ENCODE data around the gene KCTD13.
"Not testable (repeated sequence)": the region's sequence is repeated elsewhere in the genome, so short reads cannot be mapped to it uniquely, and the experiment has no call there.

KCTD13 gene

DNA sequence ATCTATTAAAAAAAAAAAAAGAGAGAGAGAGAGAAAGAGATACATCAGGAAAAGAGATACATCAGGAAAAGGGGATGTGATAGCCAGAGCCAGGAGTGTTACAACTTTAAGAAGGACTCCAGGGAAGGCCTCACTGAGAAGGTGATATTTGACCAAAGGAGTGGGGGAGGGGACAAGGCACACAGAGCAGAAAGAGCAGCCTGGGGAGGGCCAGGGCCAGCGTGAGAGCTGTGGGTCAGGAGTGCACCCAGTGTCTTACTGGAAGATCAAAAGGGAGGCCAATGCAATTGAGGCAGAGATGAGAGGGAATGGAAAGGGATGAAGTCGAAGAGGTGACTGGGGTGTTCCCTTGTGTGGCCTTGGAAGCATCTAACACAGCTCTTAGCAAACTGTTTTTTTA, 18.1 kb downstream of the KCTD13 start:
- no peak for DNase-seq (ENCODE audit: low read depth in 2 of 2)

- no peak for DNase-seq (ENCODE audit: low read depth in 2 of 2)
Observed at GRCh38 chr16:29906520-29907244, 19.3 kb downstream of the KCTD13 start.

DNA sequence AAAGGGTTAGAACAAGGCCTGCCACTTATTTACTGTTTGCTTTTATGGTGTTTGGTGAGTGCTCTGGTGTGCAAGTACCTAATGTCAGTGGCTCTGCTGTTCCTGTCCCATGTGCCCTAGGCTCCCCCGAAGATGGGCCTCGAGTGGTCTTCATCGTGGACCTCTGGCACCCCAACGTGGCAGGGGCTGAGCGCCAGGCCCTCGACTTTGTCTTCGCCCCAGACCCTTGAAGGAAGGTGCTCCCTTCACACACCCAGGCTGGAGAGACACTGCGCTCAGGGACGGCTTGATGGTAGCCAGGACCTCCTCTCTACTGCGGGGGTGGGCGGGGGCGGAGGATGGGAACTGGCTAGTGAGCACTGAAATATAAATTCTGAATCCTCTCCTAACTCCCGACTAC, 20.4 kb downstream of the KCTD13 start:
- no peak for DNase-seq (ENCODE audit: low read depth in 2 of 2)

DNA sequence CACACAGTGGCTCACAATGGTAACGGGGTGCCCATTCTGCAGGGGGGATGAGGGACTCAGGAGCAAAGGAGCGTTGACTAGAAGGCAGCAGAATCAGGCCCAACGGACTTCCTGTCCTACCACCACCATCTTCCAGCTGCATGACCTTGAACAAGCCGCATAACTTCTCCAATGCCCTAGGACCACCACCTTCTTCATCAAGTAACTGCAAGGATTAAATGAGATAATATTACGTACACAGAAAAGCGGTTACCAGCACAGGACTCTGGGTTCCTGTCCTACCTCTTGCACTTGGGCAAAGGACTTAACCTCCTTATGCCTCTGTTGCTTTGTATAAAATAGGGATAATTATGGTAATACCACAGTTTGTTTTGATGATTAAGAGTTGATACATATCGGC, 21.1 kb downstream of the KCTD13 start:
- no peak for DNase-seq (ENCODE audit: low read depth in 2 of 2)

GRCh38 chr16:29903590-29903989, 22.4 kb downstream of the KCTD13 start:
- DNase-seq (ENCODE audit: low read depth in 2 of 2): no peak

- no peak for DNase-seq (ENCODE audit: low read depth in 2 of 2)
Observed at GRCh38 chr16:29901607-29901945, 24.4 kb downstream of the KCTD13 start.

DNA sequence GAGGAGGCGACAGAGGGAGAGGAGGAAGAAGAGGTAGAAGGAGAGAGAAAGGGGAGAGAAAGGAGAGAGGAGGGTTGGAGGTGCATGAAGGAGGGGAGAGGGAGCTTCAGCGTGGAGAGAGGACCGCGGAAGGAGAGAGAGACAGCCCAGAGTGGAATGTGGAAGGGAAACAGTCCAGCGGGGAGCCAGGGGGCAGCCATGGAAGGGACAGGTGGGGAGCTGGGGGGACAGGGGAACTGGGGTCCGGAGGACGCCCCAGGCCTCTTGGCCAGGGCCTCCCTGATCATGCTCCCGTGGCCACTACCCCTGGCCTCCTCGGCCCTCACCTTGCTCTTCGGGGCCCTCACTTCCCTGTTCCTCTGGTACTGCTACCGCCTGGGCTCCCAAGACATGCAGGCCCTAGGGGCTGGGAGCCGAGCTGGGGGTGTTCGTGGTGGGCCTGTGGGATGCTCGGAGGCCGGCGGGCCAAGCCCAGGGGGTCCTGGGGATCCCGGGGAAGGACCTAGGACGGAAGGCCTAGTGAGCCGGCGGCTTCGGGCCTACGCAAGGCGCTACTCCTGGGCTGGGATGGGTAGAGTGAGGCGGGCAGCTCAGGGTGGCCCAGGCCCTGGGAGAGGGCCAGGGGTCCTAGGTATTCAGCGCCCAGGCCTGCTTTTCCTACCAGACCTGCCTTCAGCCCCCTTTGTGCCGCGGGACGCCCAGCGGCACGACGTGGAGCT, 25.0 kb downstream of the KCTD13 start:
- no peak for DNase-seq (ENCODE audit: low read depth in 2 of 2)

DNA sequence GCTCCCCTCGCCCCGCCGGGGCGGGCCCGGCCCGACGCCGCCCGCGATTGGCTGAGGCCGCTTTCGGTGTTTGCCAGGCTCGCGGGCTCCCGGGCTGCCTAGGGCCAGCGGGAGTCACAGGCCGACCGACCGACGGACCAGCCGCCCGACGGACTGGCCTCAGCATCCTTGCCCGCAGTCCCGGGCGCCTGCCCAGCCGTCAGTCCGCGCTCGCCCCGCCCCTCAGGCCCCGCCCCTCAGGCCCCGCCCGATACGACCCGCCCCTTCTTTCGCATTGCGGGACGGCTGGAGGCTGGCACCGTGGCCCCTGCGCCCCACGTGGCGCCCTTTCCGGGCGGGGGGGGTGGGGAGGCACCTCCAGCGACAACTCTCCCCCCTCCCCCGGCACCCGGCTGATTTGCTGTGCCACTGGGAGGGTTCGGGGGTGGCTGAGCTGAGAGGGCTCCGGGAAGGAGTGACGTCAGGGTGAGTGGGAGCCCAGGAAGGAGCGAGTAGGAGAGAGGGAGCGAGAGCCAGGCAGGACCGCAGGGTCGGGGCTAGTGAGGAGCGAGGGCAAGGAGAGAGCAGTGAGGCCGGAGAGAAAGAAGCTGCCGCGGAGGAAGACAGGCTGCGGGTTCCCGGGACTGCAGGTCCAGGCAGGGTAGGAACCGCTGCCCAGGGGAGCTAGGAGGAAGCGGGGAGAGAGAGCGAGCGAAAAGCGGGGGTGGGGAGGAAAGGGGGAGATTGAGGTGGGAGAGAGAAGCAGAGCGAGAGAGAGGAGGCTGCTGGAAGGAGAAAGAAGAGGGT, 25.7 kb downstream of the KCTD13 start, which contains the start of gene ASPHD1:
Gene ASPHD1 (plus strand): TSS at position 387 of the 786 bp plus-strand sequence. CDS start 484 bp downstream, outside the sequence.
- peak; percentile 50 to 77 for DNase-seq (ENCODE audit: low read depth in 2 of 2)

DNA sequence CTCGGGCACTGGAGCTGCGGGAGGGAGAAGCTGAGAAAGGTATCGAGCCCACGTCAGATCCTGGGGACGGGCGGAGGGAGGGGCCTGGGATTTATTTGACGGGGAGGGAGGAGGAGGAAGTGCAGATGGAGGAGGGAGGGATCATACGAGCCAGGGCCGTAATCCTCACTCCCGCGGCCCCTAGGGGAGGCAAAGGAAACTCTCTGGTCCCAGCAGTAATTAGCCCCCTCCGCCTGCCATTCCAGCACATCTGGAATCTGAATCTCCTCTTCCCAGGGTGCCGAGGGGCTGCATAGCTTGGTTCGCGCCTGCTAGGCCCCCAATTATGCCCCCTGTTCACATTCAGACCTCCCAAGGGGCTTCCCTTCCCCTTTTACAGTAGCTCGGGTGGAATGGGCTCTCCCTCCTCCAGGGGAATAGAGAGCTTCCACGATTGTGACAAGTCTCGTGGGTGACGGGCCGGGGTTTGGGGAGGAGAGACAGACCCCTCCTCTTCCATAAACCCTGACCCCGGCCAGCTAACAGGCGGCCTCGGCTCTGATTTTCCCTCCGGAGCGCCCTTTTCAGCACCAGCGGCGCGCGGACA, 26.4 kb downstream of the KCTD13 start, which contains the start of gene SEZ6L2:
Gene SEZ6L2 (minus strand): TSS at position 35 of the 586 bp plus-strand sequence. CDS start 531 bp downstream, outside the sequence.
- DNase-seq (ENCODE audit: low read depth in 2 of 2): peak in 1 of 2 donors; percentile 71

- DNase-seq (ENCODE audit: low read depth in 2 of 2): no peak
Observed at GRCh38 chr16:29898804-29899515, 27.1 kb downstream of the KCTD13 start.

- no peak for DNase-seq (ENCODE audit: low read depth in 2 of 2)
Observed at GRCh38 chr16:29898135-29898803, 27.8 kb downstream of the KCTD13 start.

- no peak for DNase-seq (ENCODE audit: low read depth in 2 of 2)
Observed at GRCh38 chr16:29897333-29897732, 28.7 kb downstream of the KCTD13 start.

- DNase-seq (ENCODE audit: low read depth in 2 of 2): no peak
Observed at GRCh38 chr16:29896841-29897240, 29.2 kb downstream of the KCTD13 start.

GRCh38 chr16:29894352-29894751, 31.7 kb downstream of the KCTD13 start:
- DNase-seq (ENCODE audit: low read depth in 2 of 2): no peak

- no peak for DNase-seq (ENCODE audit: low read depth in 2 of 2)
Observed at GRCh38 chr16:29893553-29893952, 32.5 kb downstream of the KCTD13 start.

GRCh38 chr16:29892458-29892813, 33.6 kb downstream of the KCTD13 start:
- no peak for DNase-seq (ENCODE audit: low read depth in 2 of 2)

GRCh38 chr16:29891525-29892457, 34.2 kb downstream of the KCTD13 start:
- DNase-seq (ENCODE audit: low read depth in 2 of 2): no peak

DNA sequence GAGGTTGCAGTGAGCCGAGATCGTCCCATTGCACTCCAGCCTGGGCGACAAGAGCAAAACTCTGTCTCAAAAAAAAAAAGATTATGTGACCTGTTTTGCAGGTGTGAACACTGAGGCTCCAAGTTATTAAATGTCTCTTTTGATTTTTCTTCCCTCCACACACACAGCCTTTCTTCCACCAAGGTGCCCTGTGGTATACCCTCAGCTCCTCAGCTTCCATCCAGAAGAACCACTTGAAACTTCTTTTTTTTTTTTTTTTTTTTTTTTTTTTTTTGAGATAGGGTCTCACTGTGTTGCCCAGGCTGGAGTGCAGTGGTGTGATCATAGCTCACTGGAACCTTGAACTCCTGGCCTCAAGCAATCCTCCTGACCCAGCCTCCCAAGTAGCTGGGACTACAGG, 36.7 kb downstream of the KCTD13 start:
- not testable (repeated sequence) for DNase-seq (ENCODE audit: low read depth in 2 of 2)

GRCh38 chr16:29883987-29884386, 42.0 kb downstream of the KCTD13 start:
- DNase-seq (ENCODE audit: low read depth in 2 of 2): no peak

GRCh38 chr16:29881050-29881449, 45.0 kb downstream of the KCTD13 start:
- no peak for DNase-seq (ENCODE audit: low read depth in 2 of 2)
